ENCODE results near the gene RABGAP1L.
"Not testable (repeated sequence)": the region's sequence is repeated elsewhere in the genome, so short reads cannot be mapped to it uniquely, and the experiment has no call there.

The RABGAP1L gene

DNA sequence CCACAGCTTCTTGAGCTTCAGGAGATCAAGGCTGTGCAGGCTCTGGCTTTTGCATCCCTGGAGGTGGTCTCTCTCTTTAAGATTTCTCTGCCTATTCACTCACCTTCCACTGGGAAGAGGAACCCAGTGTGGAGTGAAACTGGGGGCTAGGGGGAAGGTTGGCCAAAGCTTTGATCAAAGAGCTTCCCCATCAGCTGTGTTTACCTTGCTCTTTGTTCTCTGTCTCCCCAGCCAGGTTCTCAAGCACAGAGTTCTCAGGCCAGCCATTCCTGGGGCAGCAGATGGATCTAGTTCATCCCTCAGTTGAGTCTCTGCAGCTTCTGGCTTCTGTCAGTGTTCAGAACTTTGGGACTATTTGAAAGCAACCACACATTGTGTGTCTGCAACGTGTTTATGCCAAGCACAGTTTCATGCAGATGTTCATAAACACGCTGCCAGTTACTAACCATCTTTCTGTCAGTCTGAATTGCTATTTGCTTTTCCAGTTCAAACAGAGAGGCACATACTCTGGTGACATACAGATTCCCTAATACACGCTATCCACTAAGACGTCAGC, 881.1 kb downstream of the RABGAP1L start:
- DNase-seq (ENCODE audit: insufficient read length) (no peak), FAIRE-seq (no peak)
- TF ChIP-seq POLR2AphosphoS5 (IDR thresholded peaks at IDR 0.05; ENCODE audit: low read depth, low read length) (no peak), POLR2A (IDR thresholded peaks at IDR 0.05; ENCODE audit: low read depth, low read length) (no peak), TAF1 (IDR thresholded peaks at IDR 0.05; ENCODE audit: borderline replicate concordance, low read depth, low read length) (no peak)

DNA sequence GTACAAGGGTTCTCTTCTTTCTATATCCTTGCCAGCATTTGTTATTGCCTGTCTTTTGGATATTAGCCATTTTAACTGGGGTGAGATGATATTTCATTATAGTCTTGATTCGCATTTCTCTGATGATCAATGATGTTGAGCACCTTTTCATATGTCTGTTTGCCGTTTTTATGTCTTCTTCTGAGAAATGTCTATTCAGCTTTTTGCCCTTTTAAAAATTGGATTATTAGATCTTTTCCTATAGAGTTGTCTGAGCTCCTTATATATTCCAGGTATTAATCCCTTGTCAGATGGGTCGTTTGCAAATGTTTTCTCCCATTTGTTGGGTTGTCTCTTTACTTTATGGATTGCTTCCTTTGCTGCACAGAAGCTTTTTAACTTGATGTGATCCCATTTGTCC, 883.3 kb downstream of the RABGAP1L start:
- no peak for DNase-seq (ENCODE audit: insufficient read length)
- FAIRE-seq: no peak
- TF ChIP-seq TAF1 (IDR thresholded peaks at IDR 0.05; ENCODE audit: borderline replicate concordance, low read depth, low read length) (no peak), POLR2AphosphoS5 (IDR thresholded peaks at IDR 0.05; ENCODE audit: low read depth, low read length) (no peak), POLR2A (IDR thresholded peaks at IDR 0.05; ENCODE audit: low read depth, low read length) (no peak)

DNA sequence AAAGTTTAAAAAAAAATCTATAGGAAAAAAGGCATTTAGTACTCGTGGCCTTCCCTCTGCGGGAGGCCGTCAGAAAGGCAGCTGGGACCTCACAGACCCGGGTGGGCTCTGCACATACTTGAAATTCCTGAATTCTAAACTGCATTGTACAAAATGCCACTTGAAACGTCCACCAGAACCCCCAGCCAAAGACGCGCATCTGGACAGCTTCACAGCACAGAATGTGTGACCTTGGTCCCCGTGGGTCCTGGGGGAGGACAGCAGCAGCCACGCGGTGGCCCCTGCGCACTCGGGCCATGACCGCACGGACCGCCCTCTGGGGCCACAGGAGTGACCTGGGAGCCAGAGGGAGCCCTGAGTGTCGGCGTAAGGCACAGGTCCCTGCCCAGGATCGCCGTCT, 884.5 kb downstream of the RABGAP1L start:
- DNase-seq (ENCODE audit: insufficient read length) (no peak), FAIRE-seq (no peak)
- TF ChIP-seq POLR2A (IDR thresholded peaks at IDR 0.05; ENCODE audit: low read depth, low read length): no peak
- TF ChIP-seq TAF1 (IDR thresholded peaks at IDR 0.05; ENCODE audit: borderline replicate concordance, low read depth, low read length): no peak
- no peak for TF ChIP-seq POLR2AphosphoS5 (IDR thresholded peaks at IDR 0.05; ENCODE audit: low read depth, low read length)

DNA sequence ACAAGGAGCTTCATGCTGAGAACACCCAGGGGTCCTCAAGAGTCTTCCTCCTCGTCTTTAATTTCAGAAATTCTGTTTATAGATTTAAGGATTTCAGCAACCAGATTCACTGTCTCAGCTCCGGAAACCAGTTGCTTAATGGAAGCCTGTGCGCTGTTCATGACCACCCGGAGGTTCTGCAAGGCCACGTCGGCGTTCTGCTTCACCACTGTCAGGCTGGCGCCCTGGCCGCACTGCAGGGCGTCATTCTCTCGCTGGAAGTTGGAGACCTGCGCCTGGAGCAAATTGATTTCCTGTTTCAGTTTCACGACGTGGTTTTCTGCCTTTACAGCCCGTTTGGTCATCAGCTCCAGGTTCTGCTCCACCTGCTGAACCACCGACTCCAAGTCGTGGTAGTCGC, 885.3 kb downstream of the RABGAP1L start:
- not testable (repeated sequence) for DNase-seq (ENCODE audit: insufficient read length); FAIRE-seq

Measured in GM12892 (cell line).